ENCODE data around the gene DLG2. TPM values are rescaled to one million over a fixed set of nuclear protein-coding genes. Genes with fewer than 3 reads are reported as not detected.

The DLG2 gene
- total and polyA plus RNA-seq, 2 of the 8 experiments (the other 6 are each of a cell fraction or from before 2014, with no cell fraction given), result 1.7 to 14.3 TPM

GRCh38 chr11:83815736-83816135, 1811.4 kb downstream of the DLG2 start:
- H3K4ac ChIP-seq (replicated peaks; ENCODE audit: insufficient read length, low read depth, low read length), result no peak overlapping the region
- H2BK120ac ChIP-seq (replicated peaks; ENCODE audit: low read depth, low read length), result no peak overlapping the region
- H4K20me1 ChIP-seq (replicated peaks in 1 of 2; ENCODE audit: control insufficient read depth in 1 of 2, insufficient read depth in 2 of 2, low read length in 2 of 2), result no peaks in the 10 kb centered on the region
- H3K18ac ChIP-seq (ENCODE audit: extremely low read depth, low read length), result no peak overlapping the region
- H3K79me2 ChIP-seq (ENCODE audit: control insufficient read depth in 1 of 2, insufficient read depth in 2 of 2, low read length in 2 of 2), result no peaks in the 10 kb centered on the region
- no peak overlapping the region for H2BK20ac ChIP-seq (ENCODE audit: low read length)
- WGBS, 2 experiments (ENCODE audit: extremely low coverage in 1 of 2, insufficient coverage in 1 of 2, insufficient read length in 1 of 2, insufficient replicate concordance in 2 of 2, low coverage in 1 of 2, low lambda C conversion rate in 2 of 2, missing lambda C conversion rate in 1 of 2), result 71% methylated on average over 1 of the region's 1 CpG; no CpG with 5 or more reads in 1 of the 2 experiments
- DNase-seq (ENCODE audit: low read depth in 1 of 2, low spot score in 2 of 2), result no peak
- no peak overlapping the region for H2AFZ ChIP-seq (ENCODE audit: low read length)
- no peak overlapping the region for H3K23ac ChIP-seq (ENCODE audit: insufficient read length)
- H3K14ac ChIP-seq (ENCODE audit: insufficient read length), result no peak overlapping the region
- H3K4me1 ChIP-seq (replicated peaks in 1 of 4; ENCODE audit: control insufficient read depth in 3 of 4, insufficient read depth in 4 of 4, low read length in 3 of 4), result no peaks in the 10 kb centered on the region
- H2BK15ac ChIP-seq (ENCODE audit: low read length), result no peak overlapping the region
- H4K5ac ChIP-seq (ENCODE audit: insufficient read length, low read depth, low read length), result no peak overlapping the region
- no peak overlapping the region for H4K91ac ChIP-seq (replicated peaks; ENCODE audit: insufficient read length, low read length)
- no peaks in the 10 kb centered on the region for H3K79me1 ChIP-seq (ENCODE audit: low read depth, low read length)
- no peaks in the 10 kb centered on the region for H3K27me3 ChIP-seq (replicated peaks in 1 of 4; ENCODE audit: control insufficient read depth in 3 of 4, extremely low read depth in 1 of 4, insufficient read depth in 3 of 4, low read length in 3 of 4)
- H2AK5ac ChIP-seq (ENCODE audit: low read depth, low read length), result no peak overlapping the region
- no peak overlapping the region for H3K4me3 ChIP-seq (ENCODE audit: extremely low read depth in 1 of 4, insufficient read depth in 2 of 4, low read depth in 3 of 4, low read length in 4 of 4)
- TF ChIP-seq TAF7 (optimal IDR thresholded peaks at IDR 0.05; ENCODE audit: borderline replicate concordance, low read depth, low read length) (no peak), TEAD4 (IDR thresholded peaks at IDR 0.05; ENCODE audit: low read depth, low read length) (no peak), SP2 (IDR thresholded peaks at IDR 0.05; ENCODE audit: low read length) (no peak), HDAC6 (IDR thresholded peaks at IDR 0.05; ENCODE audit: low read depth, low read length) (no peak), MAX (IDR thresholded peaks at IDR 0.05) (no peak), EGR1 (IDR thresholded peaks at IDR 0.05; ENCODE audit: borderline replicate concordance, low read depth, low read length) (no peak), FOSL1 (IDR thresholded peaks at IDR 0.05; ENCODE audit: insufficient read depth, low read depth, low read length) (no peak), TBP (IDR thresholded peaks at IDR 0.05; ENCODE audit: low read depth, low read length) (no peak), ASH2L (IDR thresholded peaks at IDR 0.05; ENCODE audit: low read length) (no peak), YY1 (IDR thresholded peaks at IDR 0.05; ENCODE audit: low read depth, low read length) (no peak), KDM5A (IDR thresholded peaks at IDR 0.05; ENCODE audit: low read length) (no peak), ATF3 (IDR thresholded peaks at IDR 0.05; ENCODE audit: insufficient read depth, low read depth, low read length) (no peak), NANOG (IDR thresholded peaks at IDR 0.05; ENCODE audit: insufficient read depth, low read depth, low read length, poor library complexity, severe bottlenecking) (no peak)
- H2BK5ac ChIP-seq (ENCODE audit: low read depth, low read length), result no peak overlapping the region
- no peak overlapping the region for H3K9ac ChIP-seq (replicated peaks in 1 of 4; ENCODE audit: extremely low read depth in 1 of 4, low read depth in 3 of 4, low read length in 3 of 4)
- no peak overlapping the region for H4K8ac ChIP-seq (ENCODE audit: extremely low read depth, insufficient read depth, low read length)
- no peak overlapping the region for H2BK12ac ChIP-seq (ENCODE audit: low read depth, low read length)
- no peak overlapping the region for H3K56ac ChIP-seq (replicated peaks; ENCODE audit: insufficient read length, low read depth, low read length)
- FAIRE-seq, result no peak
- ChIA-PET CTCF (ENCODE audit: partially characterized antibody) (interaction anchor here (0.6 to 6.7 kb wide), 60 partner anchors 8 to 948 kb away, joined by 3 to 69 read pairs (median 4); no protein-coding TSS in a partner anchor), POLR2A (ENCODE audit: partially characterized antibody) (no interaction called here)
- H3K9me3 ChIP-seq (ENCODE audit: insufficient read depth in 2 of 2, low read depth in 1 of 2, low read length in 1 of 2), result no peaks in the 10 kb centered on the region
- no peak overlapping the region for H3K4me2 ChIP-seq (ENCODE audit: insufficient read depth in 1 of 2, low read depth in 2 of 2, low read length in 2 of 2)
- no peaks in the 10 kb centered on the region for H3K36me3 ChIP-seq (ENCODE audit: control insufficient read depth in 2 of 4, insufficient read depth in 4 of 4, low read length in 3 of 4)
- H3K27ac ChIP-seq (ENCODE audit: low read depth, low read length), result no peak overlapping the region
- no peaks in the 10 kb centered on the region for H3K23me2 ChIP-seq (ENCODE audit: low read depth, low read length)
